PFSK-1 (cell line): Measurements from ENCODE around the gene THAP11.

Experiments used
- FOXP2 ChIP-seq: optimal IDR thresholded peaks from 2 replicates; pipeline ENCODE3; 2011; ENCODE audit warnings: borderline replicate concordance, control low read depth, inconsistent platforms; ENCODE audit not compliant: insufficient read depth; ENCODE audit errors: extremely low read length, extremely low read depth
- POLR2AphosphoS5 ChIP-seq: IDR thresholded peaks from 2 replicates; pipeline ENCODE4 v1.6.1; 2012; ENCODE audit warnings: low read depth, mild to moderate bottlenecking, control low read depth, low read length, moderate library complexity
- REST ChIP-seq, 2 experiments: IDR thresholded peaks; 2 replicates each; pipeline versions ENCODE4 v1.6.1 to v1.8.0; 2011 to 2012; ENCODE audit warnings: low read depth in 2 of 2, low read length in 2 of 2, control low read depth in 1 of 2, inconsistent platforms in 1 of 2, mild to moderate bottlenecking in 1 of 2, moderate library complexity in 1 of 2; ENCODE audit not compliant: insufficient read depth in 1 of 2
- SIN3A ChIP-seq: IDR thresholded peaks from 2 replicates; pipeline ENCODE4 v1.6.1; 2012; ENCODE audit warnings: mild to moderate bottlenecking, low read length, moderate library complexity, borderline replicate concordance; ENCODE audit not compliant: insufficient read depth
- TAF1 ChIP-seq: IDR thresholded peaks from 2 replicates; pipeline ENCODE4 v1.6.1; 2012; ENCODE audit warnings: low read length, control low read depth, borderline replicate concordance; ENCODE audit not compliant: insufficient read depth

The THAP11 gene

GRCh38 chr16:67860589-67861398, 18.7 kb downstream of the THAP11 start:
- TF ChIP-seq TAF1, result no peak
- no peak for TF ChIP-seq FOXP2
- TF ChIP-seq REST (IDR thresholded peaks at IDR 0.05; ENCODE audit: insufficient read depth in 1 of 2, low read depth in 2 of 2, low read length in 2 of 2), result no peak
- TF ChIP-seq SIN3A, result no peak
- TF ChIP-seq POLR2AphosphoS5, result no peak

GRCh38 chr16:67861877-67862276, 19.8 kb downstream of the THAP11 start:
- TF ChIP-seq FOXP2 (no peak), REST (IDR thresholded peaks at IDR 0.05; ENCODE audit: insufficient read depth in 1 of 2, low read depth in 2 of 2, low read length in 2 of 2) (no peak), TAF1 (no peak)

GRCh38 chr16:67862623-67863583, 20.8 kb downstream of the THAP11 start:
- TF ChIP-seq POLR2AphosphoS5 (no peak), SIN3A (no peak), FOXP2 (no peak), TAF1 (no peak), REST (IDR thresholded peaks at IDR 0.05; ENCODE audit: insufficient read depth in 1 of 2, low read depth in 2 of 2, low read length in 2 of 2) (no peak)

- TF ChIP-seq SIN3A (no peak), REST (IDR thresholded peaks at IDR 0.05; ENCODE audit: insufficient read depth in 1 of 2, low read depth in 2 of 2, low read length in 2 of 2) (no peak), TAF1 (no peak), POLR2AphosphoS5 (no peak), FOXP2 (no peak)
These were observed 22.5 kb downstream of the THAP11 start for GRCh38 chr16:67864594-67864993.
